K562 (cell line): Measurements from ENCODE around the gene HK1. TPM values are rescaled to one million over a fixed set of nuclear protein-coding genes. Genes with fewer than 3 reads are reported as not detected.

Source experiments
- ATAC-seq: fragments of 200-7000 bp; cut with Tn5 transposase; 3 replicates; pipeline ENCODE4 v1.9.1; 2020; ENCODE audit warnings: moderate library complexity
- BruUV-seq: library from RNA; stranded (reverse); fragments of 400-500 nt; replicated peaks from 2 replicates; lab custom pipeline; 2021; lab: Mats Ljungman, UMichigan
- CTCF ChIA-PET: fragments of 300-600 bp; formaldehyde crosslinking; extraction: SDS; loops from one replicate; lab custom pipeline; 2021; ENCODE audit warnings: low intra/inter-chr PET ratio; lab: Yijun Ruan, JAX
- POLR2A ChIA-PET: fragments of 300-600, 350-650 bp; sonication (Branson Sonifier 250); formaldehyde crosslinking; extraction: SDS; loops from one replicate; lab custom pipeline; 2021; ENCODE audit warnings: antibody characterized with exemption, inconsistent platforms; lab: Yijun Ruan, JAX
- DNase-seq, 4 experiments: peaks; one replicate each; pipeline versions ENCODE4 v3.0.0 to v3.0.0-alpha.2; 2011 to 2018; ENCODE audit warnings: low spot score in 3 of 4, mixed read lengths in 3 of 4; ENCODE audit errors: extremely low read depth in 1 of 4
- FAIRE-seq: peaks from 2 replicates; lab custom pipeline; 2011; peaks lifted over from hg19 to GRCh38; lab: Jason Lieb, UNC
- H2AFZ ChIP-seq: 2 replicates; pipeline ENCODE4 v1.6.0; 2011; ENCODE audit warnings: low read depth, low read length, control low read depth, inconsistent platforms
- H3K27ac ChIP-seq: fragments of 200-600 bp; 3 replicates; pipeline ENCODE4 v1.8.0; 2011; ENCODE audit warnings: low read depth, mild to moderate bottlenecking, control low read depth, inconsistent platforms, low read length, moderate library complexity, mixed read lengths; ENCODE audit errors: extremely low read depth
- H3K27me3 ChIP-seq, 2 experiments: fragments of 300-600 bp in 1 of 2; 2 replicates in 1 of 2; 3 replicates in 1 of 2; pipeline versions ENCODE4 v1.6.0 to v1.8.0; 2011; ENCODE audit warnings: inconsistent platforms in 2 of 2, low read length in 2 of 2, mild to moderate bottlenecking in 1 of 2, mixed read lengths in 1 of 2, moderate library complexity in 1 of 2; ENCODE audit not compliant: control insufficient read depth in 2 of 2, insufficient read depth in 2 of 2
- H3K36me3 ChIP-seq: fragments of 300-600 bp; 3 replicates; pipeline ENCODE4 v1.8.0; 2011; ENCODE audit warnings: mild to moderate bottlenecking, low read length, inconsistent platforms; ENCODE audit not compliant: control insufficient read depth, insufficient read depth
- H3K4me1 ChIP-seq, 2 experiments: fragments of 200-600 bp in 1 of 2; replicated peaks in 1 of 2; 2 replicates in 1 of 2; 3 replicates in 1 of 2; pipeline versions ENCODE4 v1.5.1 to v1.8.0; 2011; ENCODE audit warnings: inconsistent platforms in 2 of 2, low read length in 2 of 2, mild to moderate bottlenecking in 1 of 2, mixed read lengths in 1 of 2, moderate library complexity in 1 of 2; ENCODE audit not compliant: control insufficient read depth in 2 of 2, insufficient read depth in 2 of 2
- H3K4me2 ChIP-seq: 2 replicates; pipeline ENCODE4 v1.6.1; 2011; ENCODE audit warnings: low read length, control low read depth, inconsistent platforms, mixed read lengths; ENCODE audit not compliant: insufficient read depth
- H3K4me3 ChIP-seq: fragments of 200-600 bp; sonication (generic), shearing (Covaris generic); 2 replicates; pipeline ENCODE4 v1.5.1; 2016; ENCODE audit warnings: control low read depth, inconsistent platforms
- H3K79me2 ChIP-seq: fragments of 200-600 bp; 3 replicates; pipeline ENCODE4 v1.8.0; 2011; ENCODE audit warnings: low read length, inconsistent platforms; ENCODE audit not compliant: control insufficient read depth, insufficient read depth
- H3K9ac ChIP-seq, 2 experiments: 2 replicates each; pipeline versions ENCODE4 v1.6.0 to v1.6.1; 2011; ENCODE audit warnings: low read depth in 2 of 2, low read length in 2 of 2, control low read depth in 1 of 2, inconsistent platforms in 1 of 2, mild to moderate bottlenecking in 1 of 2, mixed read lengths in 1 of 2; ENCODE audit not compliant: insufficient read depth in 1 of 2
- H3K9me1 ChIP-seq: one replicate; pipeline ENCODE4 v1.6.0; 2011; ENCODE audit warnings: inconsistent platforms, mild to moderate bottlenecking, low read length, moderate library complexity; ENCODE audit not compliant: control insufficient read depth, insufficient read depth
- H3K9me3 ChIP-seq: replicated peaks from 2 replicates; pipeline ENCODE4 v1.5.1; 2011; ENCODE audit warnings: low read depth, low read length, inconsistent platforms; ENCODE audit not compliant: control insufficient read depth, insufficient read depth
- H4K20me1 ChIP-seq: replicated peaks from 2 replicates; pipeline ENCODE4 v1.6.1; 2011; ENCODE audit warnings: low read length, inconsistent platforms, mixed read lengths; ENCODE audit not compliant: control insufficient read depth, insufficient read depth
- ARID3A ChIP-seq: IDR thresholded peaks from 2 replicates; pipeline ENCODE4 v1.6.1; 2012; ENCODE audit warnings: low read depth, low read length, improper control_type of control experiment, borderline replicate concordance
- E2F1 ChIP-seq: sonication (generic); formaldehyde crosslinking; IDR thresholded peaks from 2 replicates; pipeline ENCODE4 v1.8.1; 2023; ENCODE audit warnings: mild to moderate bottlenecking, missing genetic modification reagents, moderate library complexity
- ETV5 ChIP-seq: sonication (generic); formaldehyde crosslinking; IDR thresholded peaks from 2 replicates; pipeline ENCODE4 v1.4.0; 2020; ENCODE audit warnings: low read depth, mild to moderate bottlenecking, missing genetic modification reagents
- POLR2G ChIP-seq: fragments of 200-400 bp; formaldehyde crosslinking; IDR thresholded peaks from 2 replicates; pipeline ENCODE4 v1.6.1; 2017; ENCODE audit warnings: low read depth, mild to moderate bottlenecking, antibody characterized with exemption, low read length, moderate library complexity
- PRPF4 ChIP-seq: fragments of 200-400 bp; formaldehyde crosslinking; IDR thresholded peaks from one replicate; pipeline ENCODE4 v1.6.1; 2017; ENCODE audit warnings: low read length, low read depth, mild to moderate bottlenecking; ENCODE audit not compliant: insufficient read depth, poor library complexity, severe bottlenecking
- U2AF1 ChIP-seq: fragments of 200-400 bp; formaldehyde crosslinking; optimal IDR thresholded peaks from 2 replicates; pipeline ENCODE3; 2017; ENCODE audit warnings: mild to moderate bottlenecking, low read depth, low read length, moderate library complexity
- ZNF140 ChIP-seq: fragments of 250-450 bp; sonication (Bioruptor Pico); IDR thresholded peaks from 2 replicates; pipeline ENCODE4 v1.8.0; 2021; ENCODE audit warnings: moderate library complexity, mild to moderate bottlenecking, inconsistent platforms
- WGBS: fragments of 100-300 bp; shearing (Covaris generic); methylation state at CpG from one replicate; pipeline ENCODE4 v1.1.6; 2016; ENCODE audit warnings: low coverage, mixed read lengths; ENCODE audit not compliant: insufficient coverage; ENCODE audit errors: missing lambda C conversion rate; 5-methylcytosine and 5-hydroxymethylcytosine counted together
- in situ Hi-C: fragments of 300-500 bp; cut with MboI; formaldehyde crosslinking; loops from 4 replicates; pipeline ENCODE4 v1.15.0; 2018; ENCODE audit warnings: inconsistent platforms, mixed read lengths
- intact Hi-C: fragments of 100-400 bp; cut with micrococcal nuclease; formaldehyde crosslinking; loops from 2 replicates; pipeline ENCODE4 v1.14.2; 2022
- polyA plus RNA-seq, 8 experiments: library from polyadenylated mRNA; depleted of rRNA in 4 of 8; stranded (reverse) in 5 of 8; unstranded in 3 of 8; fragments of >200 nt; fragmentation: Nextera tagmentation in 2 of 8; fragmentation: Illumina TruSeq in 1 of 8; extraction: Ambion mirVana in 2 of 8; extraction: Trizol in 1 of 8; gene quantifications; 2 replicates each; pipeline versions ENCODE4 v1.2.1 to v1.2.3, GENCODE V29; 2011 to 2014; ENCODE audit warnings: inconsistent platforms in 1 of 8, missing spikeins in 1 of 8
- total RNA-seq, 7 experiments: library from RNA; depleted of rRNA in 6 of 7; stranded (reverse); fragments of >200 nt in 6 of 7; fragmentation: Illumina TruSeq in 2 of 7; extraction: Trizol in 2 of 7; gene quantifications; 2 replicates each; pipeline versions ENCODE4 v1.2.1 to v1.2.3, GENCODE V29; 2011 to 2021; ENCODE audit warnings: low replicate concordance in 1 of 7
- TF ChIP-seq, protein P1 (sequence below): fragments of 200-800 bp; sonication (Bioruptor generic); IDR thresholded peaks from 2 replicates; pipeline ENCODE4 v1.6.1; 2016; ENCODE audit warnings: missing genetic modification characterization, missing compliant biosample characterization

Gene HK1
- total and polyA plus RNA-seq, 9 of the 15 experiments (the other 6 are each of a cell fraction or from before 2014, with no cell fraction given), result 29.2 to 444 (median 193) TPM

- no peak for FAIRE-seq
- WGBS, result 92% methylated on average over 10 of the region's 10 CpGs
- BruUV-seq, result no TSS peak
- Histone ChIP-seq H2AFZ (no peak overlapping the region), H3K4me1 (peaks cover 3 to 6% of the 10 kb centered on the region in 2 experiments; a peak in 3 of 5 replicates), H3K4me2 (no peak overlapping the region), H3K27me3 (no peaks in the 10 kb centered on the region), H3K4me3 (no peak overlapping the region), H3K79me2 (no peaks in the 10 kb centered on the region; the same call in 1 of the 3 replicates), H3K9me1 (no peaks in the 10 kb centered on the region), H3K9me3 (no peaks in the 10 kb centered on the region), H3K9ac (no peak overlapping the region), H3K36me3 (peaks cover 99% of the 10 kb centered on the region), H3K27ac (no peak overlapping the region), H4K20me1 (0 out of 2 replicates have a peak, but pooled peaks cover 7% of the 10 kb centered on the region)
- intact Hi-C loops (no loop called here), in situ Hi-C loops (no loop called here)
- POLR2A ChIA-PET, result interaction anchor here (1.2 kb wide), 2 partner anchors 21 to 145 kb away, joined by 3 read pairs; no protein-coding TSS in a partner anchor
- ATAC-seq, result no peak
- CTCF ChIA-PET, result no interaction called here
- no peak for DNase-seq
- TF ChIP-seq ARID3A (no peak), PRPF4 (no peak), POLR2G (0 out of 2 replicates have a peak, but pooled peaks have one; percentile 20), ETV5 (CRISPR knock-in tag) (no peak), ZNF140 (no peak), U2AF1 (no peak), E2F1 (CRISPR knock-in tag) (no peak)
- TF ChIP-seq, protein P1, sequence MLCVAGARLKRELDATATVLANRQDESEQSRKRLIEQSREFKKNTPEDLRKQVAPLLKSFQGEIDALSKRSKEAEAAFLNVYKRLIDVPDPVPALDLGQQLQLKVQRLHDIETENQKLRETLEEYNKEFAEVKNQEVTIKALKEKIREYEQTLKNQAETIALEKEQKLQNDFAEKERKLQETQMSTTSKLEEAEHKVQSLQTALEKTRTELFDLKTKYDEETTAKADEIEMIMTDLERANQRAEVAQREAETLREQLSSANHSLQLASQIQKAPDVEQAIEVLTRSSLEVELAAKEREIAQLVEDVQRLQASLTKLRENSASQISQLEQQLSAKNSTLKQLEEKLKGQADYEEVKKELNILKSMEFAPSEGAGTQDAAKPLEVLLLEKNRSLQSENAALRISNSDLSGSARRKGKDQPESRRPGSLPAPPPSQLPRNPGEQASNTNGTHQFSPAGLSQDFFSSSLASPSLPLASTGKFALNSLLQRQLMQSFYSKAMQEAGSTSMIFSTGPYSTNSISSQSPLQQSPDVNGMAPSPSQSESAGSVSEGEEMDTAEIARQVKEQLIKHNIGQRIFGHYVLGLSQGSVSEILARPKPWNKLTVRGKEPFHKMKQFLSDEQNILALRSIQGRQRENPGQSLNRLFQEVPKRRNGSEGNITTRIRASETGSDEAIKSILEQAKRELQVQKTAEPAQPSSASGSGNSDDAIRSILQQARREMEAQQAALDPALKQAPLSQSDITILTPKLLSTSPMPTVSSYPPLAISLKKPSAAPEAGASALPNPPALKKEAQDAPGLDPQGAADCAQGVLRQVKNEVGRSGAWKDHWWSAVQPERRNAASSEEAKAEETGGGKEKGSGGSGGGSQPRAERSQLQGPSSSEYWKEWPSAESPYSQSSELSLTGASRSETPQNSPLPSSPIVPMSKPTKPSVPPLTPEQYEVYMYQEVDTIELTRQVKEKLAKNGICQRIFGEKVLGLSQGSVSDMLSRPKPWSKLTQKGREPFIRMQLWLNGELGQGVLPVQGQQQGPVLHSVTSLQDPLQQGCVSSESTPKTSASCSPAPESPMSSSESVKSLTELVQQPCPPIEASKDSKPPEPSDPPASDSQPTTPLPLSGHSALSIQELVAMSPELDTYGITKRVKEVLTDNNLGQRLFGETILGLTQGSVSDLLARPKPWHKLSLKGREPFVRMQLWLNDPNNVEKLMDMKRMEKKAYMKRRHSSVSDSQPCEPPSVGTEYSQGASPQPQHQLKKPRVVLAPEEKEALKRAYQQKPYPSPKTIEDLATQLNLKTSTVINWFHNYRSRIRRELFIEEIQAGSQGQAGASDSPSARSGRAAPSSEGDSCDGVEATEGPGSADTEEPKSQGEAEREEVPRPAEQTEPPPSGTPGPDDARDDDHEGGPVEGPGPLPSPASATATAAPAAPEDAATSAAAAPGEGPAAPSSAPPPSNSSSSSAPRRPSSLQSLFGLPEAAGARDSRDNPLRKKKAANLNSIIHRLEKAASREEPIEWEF, result no peak
Measured at GRCh38 chr10:69384320-69384719, 106.0 kb downstream of the HK1 start.
